Ovary (tissue), 9 donors: ENCODE results near the gene CEP131. TPM values are rescaled to one million over a fixed set of nuclear protein-coding genes. Genes with fewer than 3 reads are reported as not detected.

ENCODE experiments used
- DNase-seq, 5 donors: peaks; one replicate each; pipeline ENCODE4 v3.0.0-alpha.2; 2019 to 2020
- H3K27ac ChIP-seq, 2 donors: fragments of 200-600 bp; one replicate each; pipeline versions ENCODE4 v1.5.1 to v1.8.0; 2019 to 2022
- H3K27me3 ChIP-seq: fragments of 200-600 bp; one replicate; pipeline ENCODE4 v1.8.0; 2022
- H3K36me3 ChIP-seq: fragments of 200-600 bp; sonication (generic); one replicate; pipeline ENCODE4 v1.5.1; 2019
- H3K4me1 ChIP-seq: one replicate; pipeline ENCODE4 v1.8.1; 2013; ENCODE audit warnings: mild to moderate bottlenecking, moderate library complexity; ENCODE audit not compliant: insufficient read depth
- H3K4me3 ChIP-seq: fragments of 200-600 bp; sonication (generic); one replicate; pipeline ENCODE4 v1.5.1; 2017
- H3K9me3 ChIP-seq, 2 donors: fragments of 200-600 bp in 1 of 2; sonication (generic) in 1 of 2; one replicate each; pipeline versions ENCODE4 v1.5.1 to v1.8.1; 2013 to 2019; ENCODE audit warnings: mild to moderate bottlenecking in 1 of 2, moderate library complexity in 1 of 2
- CTCF ChIP-seq, 3 donors: fragments of 450-650 bp in 2 of 3; fragments of 200-600 bp in 1 of 3; IDR thresholded peaks; one replicate each; pipeline versions ENCODE4 v1.5.1 to v1.8.0; 2016 to 2022; ENCODE audit warnings: antibody characterized with exemption in 3 of 3, mild to moderate bottlenecking in 1 of 3
- EP300 ChIP-seq: sonication (generic); formaldehyde crosslinking; IDR thresholded peaks from one replicate; pipeline ENCODE4 v1.6.1; 2017; ENCODE audit warnings: antibody characterized with exemption
- POLR2A ChIP-seq: fragments of 450-650 bp; IDR thresholded peaks from one replicate; pipeline ENCODE4 v1.6.1; 2017; ENCODE audit warnings: antibody characterized with exemption, mild to moderate bottlenecking, moderate library complexity
- WGBS, 3 donors: extraction: QIAGEN DNeasy Blood & Tissue Kit in 1 of 3; methylation state at CpG; one replicate each; pipeline versions ENCODE4 v1.1.5 to v1.1.7; 2013 to 2017; 5-methylcytosine and 5-hydroxymethylcytosine counted together
- intact Hi-C, 4 donors: fragments of 100-400 bp; cut with DNase I; formaldehyde crosslinking; loops; one replicate each; pipeline versions ENCODE4 v1.11.0 to v1.15.1; 2022 to 2023
- polyA plus RNA-seq, 2 donors: library from polyadenylated mRNA; stranded (reverse); fragments of 200-250 nt in 1 of 2; fragments of 350-450 nt in 1 of 2; fragmentation: Illumina TruSeq in 1 of 2; extraction: RNeasy Lipid Tissue Mini Kit (QIAGEN cat#74804) in 1 of 2; gene quantifications; one replicate each; pipeline ENCODE4 v1.2.3, GENCODE V29; 2013 to 2014
- total RNA-seq, 7 donors: library from RNA; depleted of rRNA in 2 of 7; stranded (reverse); fragments of >200 nt in 2 of 7; fragmentation: NEBNext Ultra II Directional in 3 of 7; extraction: Animal tissue kit (Norgen Biotek cat#: 25700) in 3 of 7; gene quantifications; one replicate each; pipeline versions ENCODE4 v1.1.0 to v1.2.4, GENCODE V29; 2016 to 2023
- donor health status: DM: no; HTN: no; CAD: no; lungs with moderate emphysema.
- donor health status: DM: no; HTN: no; CAD: no.
- donor health status: Bipolar disorder and iron deficiency.
- donor health status: DM: yes; HTN: yes; CAD: no.
- donor health status: DM: no; HTN: no; CAD: no.
- donor health status: DM: yes; HTN: yes; CAD: no.

Gene CEP131
- total and polyA plus RNA-seq, 9 donors = 0.22 to 10.7 (median 8.8) TPM

- Histone ChIP-seq H3K9me3 (no peaks in the 10 kb centered on the region), H3K36me3 (no peaks in the 10 kb centered on the region), H3K4me1 (peaks cover 3% of the 10 kb centered on the region), H3K27ac (no peak overlapping the region), H3K27me3 (no peaks in the 10 kb centered on the region), H3K4me3 (no peak overlapping the region)
- WGBS, 3 donors = 83 to 88% (median 84%) methylated on average over 17 of the region's 17 CpGs
- DNase-seq = no peak
- intact Hi-C loops = loop anchor here in 3 of 4 donors (2.0 to 10.0 kb wide), 5 partner anchors 61 to 99 kb away; partner anchors contain the start of gene CEP131 (in 1 of the 3)
- no peak for TF ChIP-seq EP300
These were observed 78.9 kb downstream of the CEP131 start for GRCh38 chr17:81143717-81144422.

- H3K4me3 ChIP-seq = no peak overlapping the region
- no peaks in the 10 kb centered on the region for H3K27me3 ChIP-seq
- no peak for TF ChIP-seq EP300
- no peak for TF ChIP-seq CTCF (IDR thresholded peaks at IDR 0.05)
- no peak for TF ChIP-seq POLR2A
- intact Hi-C loops = loop anchor here in 3 of 4 donors (2.0 to 10.0 kb wide), 5 partner anchors 62 to 100 kb away; partner anchors contain the start of gene CEP131 (in 1 of the 3)
- peaks cover 3% of the 10 kb centered on the region for H3K4me1 ChIP-seq
- H3K36me3 ChIP-seq = no peaks in the 10 kb centered on the region
- H3K27ac ChIP-seq = no peak overlapping the region
- DNase-seq = no peak
- no peaks in the 10 kb centered on the region for H3K9me3 ChIP-seq
- 59 to 80% (median 62%) methylated on average over 9 to 11 of the region's 11 CpGs for WGBS, 3 donors
These were observed 79.6 kb downstream of the CEP131 start for GRCh38 chr17:81143200-81143527.

- Histone ChIP-seq H3K9me3 (no peaks in the 10 kb centered on the region), H3K4me3 (no peak overlapping the region), H3K4me1 (peaks cover 3% of the 10 kb centered on the region), H3K27ac (no peak overlapping the region), H3K36me3 (no peaks in the 10 kb centered on the region), H3K27me3 (no peaks in the 10 kb centered on the region)
- intact Hi-C loops = loop anchor here in 3 of 4 donors (2.0 to 10.0 kb wide), 5 partner anchors 62 to 100 kb away; partner anchors contain the start of gene CEP131 (in 1 of the 3)
- WGBS, 3 donors = 22 to 27% (median 27%) methylated on average over 16 to 25 of the region's 25 CpGs
- TF ChIP-seq EP300 (no peak), CTCF (IDR thresholded peaks at IDR 0.05) (peak; percentile 33 to 45 (median 43)), POLR2A (no peak)
- peak; percentile 64 to 84 (median 76) for DNase-seq
These were observed 80.2 kb downstream of the CEP131 start for GRCh38 chr17:81142301-81143199.

GRCh38 chr17:81140695-81141094 is 82.1 kb downstream of the CEP131 start:
- H3K27me3 ChIP-seq = no peaks in the 10 kb centered on the region
- no peaks in the 10 kb centered on the region for H3K36me3 ChIP-seq
- TF ChIP-seq CTCF (IDR thresholded peaks at IDR 0.05) (no peak), EP300 (no peak), POLR2A (no peak)
- intact Hi-C loops = loop anchor here in 3 of 4 donors (5.0 to 10.0 kb wide), 4 partner anchors 64 to 102 kb away; partner anchors contain the start of gene CEP131 (in 1 of the 3)
- no peak overlapping the region for H3K27ac ChIP-seq
- H3K4me3 ChIP-seq = no peak overlapping the region
- H3K4me1 ChIP-seq = peaks cover 3% of the 10 kb centered on the region
- 92 to 93% (median 92%) methylated on average over 37 of the region's 37 CpGs for WGBS, 3 donors
- no peaks in the 10 kb centered on the region for H3K9me3 ChIP-seq
- DNase-seq = no peak
